HFF-Myc (cell line): ENCODE results near the gene CKAP2L.

Source experiments
- DNase-seq: peaks from one replicate; pipeline ENCODE4 v3.0.0-alpha.2; 2011; ENCODE audit warnings: low read depth; ENCODE audit errors: extremely low read depth
- H3K4me3 ChIP-seq: replicated peaks from 2 replicates; pipeline ENCODE4 v1.5.1; 2011; ENCODE audit warnings: low read depth, mild to moderate bottlenecking, control low read depth, low read length
- TF ChIP-seq, protein P1 (sequence below): IDR thresholded peaks from 2 replicates; pipeline ENCODE4 v1.5.1; 2012; ENCODE audit warnings: mild to moderate bottlenecking, low read depth, low read length, control low read depth; ENCODE audit errors: missing control alignments

The CKAP2L gene

DNA sequence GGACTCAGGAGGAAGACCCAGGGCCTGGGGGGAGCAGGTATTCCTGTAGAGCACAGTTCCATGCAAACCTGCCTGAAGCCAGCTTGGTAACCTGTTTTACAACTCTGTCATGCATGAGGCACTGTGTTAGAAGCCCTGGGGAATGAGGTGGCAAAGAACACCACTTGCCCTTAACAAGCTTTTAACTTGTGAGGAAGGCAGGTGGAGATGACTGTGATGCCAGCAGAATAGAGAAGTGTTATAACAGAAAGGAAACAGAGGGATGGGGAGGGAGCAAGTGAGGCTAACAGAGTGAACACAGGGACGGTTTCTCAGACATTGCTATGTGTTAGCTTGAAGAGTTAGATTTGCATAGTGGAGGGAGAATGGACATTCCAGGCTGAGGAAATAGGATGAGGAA is 31.4 kb upstream of the CKAP2L start:
- no peak for DNase-seq

DNA sequence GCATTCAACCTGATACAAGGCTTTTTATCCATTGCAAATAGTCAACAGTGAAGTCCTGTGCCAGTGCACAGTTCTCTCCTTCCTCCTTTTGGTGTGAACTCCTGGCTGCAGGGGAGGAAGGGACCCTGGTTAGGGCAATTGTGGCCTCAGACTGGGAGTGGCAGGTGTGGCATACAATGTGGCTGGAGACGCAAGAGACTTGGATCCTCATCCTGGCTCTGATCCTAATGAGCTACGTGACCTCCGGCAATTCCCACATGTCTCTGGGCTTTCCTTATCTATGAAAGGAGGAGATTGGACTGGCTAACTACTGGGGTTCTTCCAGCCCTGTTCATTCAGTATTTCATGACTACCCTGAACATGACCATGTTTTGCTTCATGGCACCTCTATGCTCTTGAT is 30.4 kb upstream of the CKAP2L start:
- DNase-seq: no peak
- TF ChIP-seq, protein P1, sequence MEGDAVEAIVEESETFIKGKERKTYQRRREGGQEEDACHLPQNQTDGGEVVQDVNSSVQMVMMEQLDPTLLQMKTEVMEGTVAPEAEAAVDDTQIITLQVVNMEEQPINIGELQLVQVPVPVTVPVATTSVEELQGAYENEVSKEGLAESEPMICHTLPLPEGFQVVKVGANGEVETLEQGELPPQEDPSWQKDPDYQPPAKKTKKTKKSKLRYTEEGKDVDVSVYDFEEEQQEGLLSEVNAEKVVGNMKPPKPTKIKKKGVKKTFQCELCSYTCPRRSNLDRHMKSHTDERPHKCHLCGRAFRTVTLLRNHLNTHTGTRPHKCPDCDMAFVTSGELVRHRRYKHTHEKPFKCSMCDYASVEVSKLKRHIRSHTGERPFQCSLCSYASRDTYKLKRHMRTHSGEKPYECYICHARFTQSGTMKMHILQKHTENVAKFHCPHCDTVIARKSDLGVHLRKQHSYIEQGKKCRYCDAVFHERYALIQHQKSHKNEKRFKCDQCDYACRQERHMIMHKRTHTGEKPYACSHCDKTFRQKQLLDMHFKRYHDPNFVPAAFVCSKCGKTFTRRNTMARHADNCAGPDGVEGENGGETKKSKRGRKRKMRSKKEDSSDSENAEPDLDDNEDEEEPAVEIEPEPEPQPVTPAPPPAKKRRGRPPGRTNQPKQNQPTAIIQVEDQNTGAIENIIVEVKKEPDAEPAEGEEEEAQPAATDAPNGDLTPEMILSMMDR: no peak
- no peak overlapping the region for H3K4me3 ChIP-seq

More for the DNA sequence above, 31.4 kb upstream of the CKAP2L start:
- no peak overlapping the region for H3K4me3 ChIP-seq
- TF ChIP-seq, protein P1: no peak

DNA sequence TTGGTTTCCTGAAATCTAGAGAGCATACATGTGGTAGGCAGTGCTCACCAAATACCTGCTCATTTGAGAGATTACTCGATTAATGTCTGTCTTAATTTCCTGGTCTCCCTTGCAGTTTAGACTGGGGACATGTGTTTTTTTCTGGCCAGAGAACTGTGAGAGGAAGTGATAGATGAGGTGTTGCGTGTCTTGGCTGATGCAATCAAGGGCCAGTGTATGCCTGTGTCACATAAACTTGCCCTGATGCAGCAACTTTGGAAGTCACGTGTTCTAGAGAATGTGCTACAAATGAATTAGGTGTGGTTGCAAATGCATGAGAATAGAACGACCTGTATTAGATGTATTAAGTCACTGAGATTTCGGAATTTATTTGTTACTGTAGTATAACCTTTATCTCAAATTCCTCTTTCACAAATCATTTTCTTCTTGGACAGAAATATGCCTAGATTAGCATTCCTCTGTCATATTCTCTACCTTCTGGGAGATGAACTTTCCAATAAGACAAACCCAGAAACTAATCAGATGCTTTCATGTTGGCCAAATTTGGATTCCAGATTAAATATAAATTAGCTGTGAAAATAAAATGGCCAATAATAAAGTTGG is 29.8 kb upstream of the CKAP2L start:
- peak; percentile 58 for DNase-seq
- TF ChIP-seq, protein P1: no peak
- H3K4me3 ChIP-seq: no peak overlapping the region

DNA sequence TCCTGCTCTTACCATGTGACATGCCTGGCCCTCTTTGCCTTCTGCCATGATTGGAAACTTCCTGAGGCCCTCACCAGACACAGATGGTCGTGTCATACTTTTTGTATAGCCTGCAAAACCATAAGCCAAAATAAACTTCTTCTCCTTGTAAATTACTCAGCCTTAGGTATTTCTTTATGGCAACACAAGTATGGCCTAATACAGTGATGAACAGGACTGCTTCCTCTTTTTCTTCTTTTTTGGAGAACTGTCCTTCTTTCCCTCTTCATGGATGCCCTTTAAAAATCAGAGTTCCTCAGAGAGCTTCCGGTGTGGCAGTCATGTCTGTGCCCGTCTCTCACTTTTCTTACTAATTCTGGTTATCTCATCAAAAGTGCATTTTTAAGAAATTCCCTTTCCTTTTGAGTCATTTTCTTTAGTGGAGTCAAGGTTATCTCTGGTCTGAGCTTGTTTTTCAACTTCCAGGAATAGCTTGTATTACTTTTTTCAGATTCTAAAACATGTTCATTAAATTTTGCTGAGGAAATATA is 29.1 kb upstream of the CKAP2L start:
- H3K4me3 ChIP-seq: no peak overlapping the region
- TF ChIP-seq, protein P1: no peak
- no peak for DNase-seq

DNA sequence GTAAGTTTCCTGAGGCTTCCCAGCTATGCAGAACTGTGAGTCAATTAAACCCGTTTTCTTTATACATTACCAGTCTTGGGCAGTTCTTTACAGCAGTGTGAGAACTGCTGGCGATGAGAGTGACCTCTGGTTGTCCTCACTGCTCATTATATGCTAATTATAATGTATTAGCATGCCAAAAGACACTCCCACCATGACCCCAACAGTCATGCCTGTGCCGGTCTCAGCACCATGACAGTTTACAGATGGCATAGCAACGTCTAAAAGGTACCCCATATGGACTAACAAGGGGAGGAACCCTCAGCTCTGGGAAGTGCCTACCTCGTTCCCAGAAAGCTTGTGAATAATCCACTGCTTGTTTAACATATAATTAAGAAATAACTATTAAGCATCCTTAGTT is 28.0 kb upstream of the CKAP2L start:
- TF ChIP-seq, protein P1: no peak
- H3K4me3 ChIP-seq: no peak overlapping the region

DNA sequence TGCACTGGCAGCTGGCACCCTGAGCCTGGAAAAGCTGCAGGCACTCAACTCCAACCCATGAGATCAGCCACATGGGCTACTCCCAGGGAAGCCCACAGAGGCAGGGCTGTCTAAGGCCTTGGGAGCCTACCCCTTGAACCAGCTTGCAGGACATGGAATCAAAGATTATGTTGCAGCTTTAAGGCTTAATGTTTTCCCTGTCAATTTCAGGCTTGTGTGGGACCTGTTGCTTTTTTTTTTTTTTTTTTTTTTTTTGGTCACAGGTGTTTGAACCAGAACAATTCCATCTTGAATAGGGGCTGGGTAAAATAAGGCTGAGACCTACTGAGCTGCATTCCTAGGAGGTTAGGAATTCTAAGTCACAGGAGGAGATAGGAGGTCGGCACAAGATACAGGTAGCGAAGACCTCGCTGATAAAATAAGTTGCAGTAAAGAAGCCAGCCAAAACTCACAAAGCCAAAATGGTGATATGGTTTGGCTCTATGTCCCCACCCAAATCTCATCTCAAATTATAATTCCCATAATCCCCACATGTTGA is 27.4 kb upstream of the CKAP2L start:
- no peak for DNase-seq
- TF ChIP-seq, protein P1: no peak
- no peak overlapping the region for H3K4me3 ChIP-seq

More for the DNA sequence above, 28.0 kb upstream of the CKAP2L start:
- no peak for DNase-seq
